Spleen (tissue), 7 donors: ENCODE measurements around the gene CIAO2B.

ENCODE experiments used
- CTCF ChIP-seq, 11 experiments: fragments of 200-600 bp in 7 of 11; fragments of 450-650 bp in 4 of 11; sonication (generic) in 4 of 11; IDR thresholded peaks in 8 of 11; conservative IDR thresholded peaks in 3 of 11; 1 replicate in 7 of 11; 2 replicates in 4 of 11; pipeline versions ENCODE4 v1.4.0 to v1.8.0; 2016 to 2021; ENCODE audit warnings: antibody characterized with exemption in 11 of 11, inconsistent platforms in 4 of 11, mild to moderate bottlenecking in 1 of 11
- POLR2A ChIP-seq, 3 donors: fragments of 450-650 bp; IDR thresholded peaks; one replicate each; pipeline ENCODE4 v1.5.1; 2017; ENCODE audit warnings: antibody characterized with exemption in 3 of 3, mild to moderate bottlenecking in 1 of 3
- donor health status: DM: no; HTN: no; CAD: no; lungs with moderate emphysema.
- donor health status: DM: no; HTN: no; CAD: no.
- donor health status: DM: no; HTN: no; CAD: no.

DNA sequence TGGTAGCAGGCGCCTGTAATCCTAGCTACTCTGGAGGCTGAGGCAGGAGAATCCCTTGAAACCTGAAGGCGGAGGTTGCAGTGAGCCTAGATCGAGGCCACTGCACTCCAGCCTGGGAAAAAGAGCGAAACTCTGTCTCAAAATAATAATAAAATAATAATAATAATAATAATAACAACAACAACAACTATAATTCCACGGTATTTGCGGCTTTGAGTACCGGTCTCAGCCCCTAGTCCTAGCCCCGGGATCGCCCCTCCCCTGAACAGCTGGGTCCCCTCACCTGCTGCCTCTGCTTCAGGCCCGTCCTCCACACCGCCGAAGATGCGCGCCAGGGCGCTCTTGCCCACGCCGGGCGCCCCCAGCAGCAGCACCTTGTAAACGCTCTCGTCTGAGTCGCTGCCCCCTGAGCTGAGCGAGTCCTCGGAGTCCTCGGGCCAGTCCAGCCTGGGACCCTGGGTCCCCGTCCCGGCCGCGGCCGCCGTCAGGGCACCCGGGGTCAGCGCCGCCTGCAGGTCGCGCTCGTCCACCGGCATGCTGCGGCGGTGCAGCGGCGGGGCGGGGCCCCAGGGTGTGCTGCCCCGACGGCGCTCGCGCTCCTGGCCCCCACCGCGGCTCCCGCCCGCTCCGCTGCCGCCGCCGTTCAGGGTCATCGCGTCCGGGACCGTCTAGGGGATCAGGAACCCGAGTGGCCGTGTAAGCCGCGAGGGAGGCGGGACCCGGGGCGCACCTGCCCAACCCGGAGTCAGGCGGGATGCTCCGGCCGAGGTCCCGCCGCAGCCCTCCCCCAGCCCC is 9.5 kb downstream of the CIAO2B start:
- TF ChIP-seq POLR2A (IDR thresholded peaks at IDR 0.05): no peak
- TF ChIP-seq CTCF (IDR thresholded peaks at IDR 0.05 in 8 of 11, conservative IDR thresholded peaks at IDR 0.05 in 3 of 11): peak in 5 of 11 experiments; percentile 23 to 48 (median 45)
